H1 (cell line): ENCODE measurements around the gene POPDC2. TPM values are rescaled to one million over a fixed set of nuclear protein-coding genes. Genes with fewer than 3 reads are reported as not detected.

Experiments
- BRCA1 ChIP-seq: IDR thresholded peaks from 2 replicates; pipeline ENCODE4 v1.6.1; 2012; ENCODE audit warnings: low read depth, low read length, improper control_type of control experiment
- CHD2 ChIP-seq: IDR thresholded peaks from 2 replicates; pipeline ENCODE4 v1.6.1; 2012; ENCODE audit warnings: low read length, improper control_type of control experiment
- HDAC6 ChIP-seq: IDR thresholded peaks from one replicate; pipeline ENCODE4 v1.7.1; 2012; ENCODE audit warnings: low read depth, mild to moderate bottlenecking, inconsistent platforms, low read length, moderate library complexity
- POU5F1 ChIP-seq: IDR thresholded peaks from 2 replicates; pipeline ENCODE4 v1.6.1; 2011; ENCODE audit warnings: low read depth, mild to moderate bottlenecking, low read length, moderate library complexity
- ZNF274 ChIP-seq: IDR thresholded peaks from 2 replicates; pipeline ENCODE4 v1.7.0; 2012; ENCODE audit warnings: low read length, borderline replicate concordance; ENCODE audit errors: extremely low read depth
- polyA plus RNA-seq, 7 experiments: library from polyadenylated mRNA; depleted of rRNA in 3 of 7; stranded (reverse) in 5 of 7; unstranded in 2 of 7; fragments of >200 nt in 5 of 7; fragments of 200-250 nt in 2 of 7; gene quantifications; 1 replicate in 5 of 7; 2 replicates in 1 of 7; 4 replicates in 1 of 7; pipeline versions ENCODE4 v1.2.1 to v1.2.3, GENCODE V29; 2011 to 2013; ENCODE audit warnings: missing spikeins in 2 of 7, mixed read lengths in 2 of 7
- total RNA-seq: library from RNA; stranded (reverse); fragmentation: NEBNext Ultra II Directional; extraction: Animal tissue kit (Norgen Biotek cat#: 25700); gene quantifications from 2 replicates; pipeline ENCODE4 v1.2.1, GENCODE V29; 2021
- TF ChIP-seq, protein P1 (sequence below): fragments of 300-600 bp; sonication (generic); IDR thresholded peaks from 2 replicates; pipeline ENCODE4 v1.7.1; 2012; ENCODE audit warnings: low read length, moderate library complexity, mild to moderate bottlenecking, inconsistent platforms; ENCODE audit not compliant: insufficient replicate concordance

Gene POPDC2
- total and polyA plus RNA-seq, 2 of the 8 experiments (the other 6 are each of a cell fraction or from before 2014, with no cell fraction given) = 0.65 to 1.1 TPM

DNA sequence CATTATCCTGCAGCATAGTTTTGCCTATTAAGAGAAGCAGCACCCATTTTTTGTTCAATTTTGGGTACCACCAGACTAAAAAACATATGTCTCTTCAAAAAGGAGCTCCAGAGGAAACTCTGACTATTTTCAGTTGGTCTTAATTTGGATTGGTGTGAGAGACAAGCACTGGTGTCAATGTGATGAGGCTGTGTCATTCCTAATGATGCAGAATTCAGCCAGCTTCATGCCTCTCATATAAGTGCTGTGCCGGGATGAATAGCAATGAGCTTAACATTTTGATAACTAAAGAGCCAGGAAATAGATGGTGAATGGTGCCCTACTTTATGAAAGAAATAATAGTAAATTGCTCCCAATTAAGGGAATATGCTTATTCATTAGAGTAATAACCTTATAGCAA is 15.9 kb downstream of the POPDC2 start (continued):
- TF ChIP-seq, protein P1, sequence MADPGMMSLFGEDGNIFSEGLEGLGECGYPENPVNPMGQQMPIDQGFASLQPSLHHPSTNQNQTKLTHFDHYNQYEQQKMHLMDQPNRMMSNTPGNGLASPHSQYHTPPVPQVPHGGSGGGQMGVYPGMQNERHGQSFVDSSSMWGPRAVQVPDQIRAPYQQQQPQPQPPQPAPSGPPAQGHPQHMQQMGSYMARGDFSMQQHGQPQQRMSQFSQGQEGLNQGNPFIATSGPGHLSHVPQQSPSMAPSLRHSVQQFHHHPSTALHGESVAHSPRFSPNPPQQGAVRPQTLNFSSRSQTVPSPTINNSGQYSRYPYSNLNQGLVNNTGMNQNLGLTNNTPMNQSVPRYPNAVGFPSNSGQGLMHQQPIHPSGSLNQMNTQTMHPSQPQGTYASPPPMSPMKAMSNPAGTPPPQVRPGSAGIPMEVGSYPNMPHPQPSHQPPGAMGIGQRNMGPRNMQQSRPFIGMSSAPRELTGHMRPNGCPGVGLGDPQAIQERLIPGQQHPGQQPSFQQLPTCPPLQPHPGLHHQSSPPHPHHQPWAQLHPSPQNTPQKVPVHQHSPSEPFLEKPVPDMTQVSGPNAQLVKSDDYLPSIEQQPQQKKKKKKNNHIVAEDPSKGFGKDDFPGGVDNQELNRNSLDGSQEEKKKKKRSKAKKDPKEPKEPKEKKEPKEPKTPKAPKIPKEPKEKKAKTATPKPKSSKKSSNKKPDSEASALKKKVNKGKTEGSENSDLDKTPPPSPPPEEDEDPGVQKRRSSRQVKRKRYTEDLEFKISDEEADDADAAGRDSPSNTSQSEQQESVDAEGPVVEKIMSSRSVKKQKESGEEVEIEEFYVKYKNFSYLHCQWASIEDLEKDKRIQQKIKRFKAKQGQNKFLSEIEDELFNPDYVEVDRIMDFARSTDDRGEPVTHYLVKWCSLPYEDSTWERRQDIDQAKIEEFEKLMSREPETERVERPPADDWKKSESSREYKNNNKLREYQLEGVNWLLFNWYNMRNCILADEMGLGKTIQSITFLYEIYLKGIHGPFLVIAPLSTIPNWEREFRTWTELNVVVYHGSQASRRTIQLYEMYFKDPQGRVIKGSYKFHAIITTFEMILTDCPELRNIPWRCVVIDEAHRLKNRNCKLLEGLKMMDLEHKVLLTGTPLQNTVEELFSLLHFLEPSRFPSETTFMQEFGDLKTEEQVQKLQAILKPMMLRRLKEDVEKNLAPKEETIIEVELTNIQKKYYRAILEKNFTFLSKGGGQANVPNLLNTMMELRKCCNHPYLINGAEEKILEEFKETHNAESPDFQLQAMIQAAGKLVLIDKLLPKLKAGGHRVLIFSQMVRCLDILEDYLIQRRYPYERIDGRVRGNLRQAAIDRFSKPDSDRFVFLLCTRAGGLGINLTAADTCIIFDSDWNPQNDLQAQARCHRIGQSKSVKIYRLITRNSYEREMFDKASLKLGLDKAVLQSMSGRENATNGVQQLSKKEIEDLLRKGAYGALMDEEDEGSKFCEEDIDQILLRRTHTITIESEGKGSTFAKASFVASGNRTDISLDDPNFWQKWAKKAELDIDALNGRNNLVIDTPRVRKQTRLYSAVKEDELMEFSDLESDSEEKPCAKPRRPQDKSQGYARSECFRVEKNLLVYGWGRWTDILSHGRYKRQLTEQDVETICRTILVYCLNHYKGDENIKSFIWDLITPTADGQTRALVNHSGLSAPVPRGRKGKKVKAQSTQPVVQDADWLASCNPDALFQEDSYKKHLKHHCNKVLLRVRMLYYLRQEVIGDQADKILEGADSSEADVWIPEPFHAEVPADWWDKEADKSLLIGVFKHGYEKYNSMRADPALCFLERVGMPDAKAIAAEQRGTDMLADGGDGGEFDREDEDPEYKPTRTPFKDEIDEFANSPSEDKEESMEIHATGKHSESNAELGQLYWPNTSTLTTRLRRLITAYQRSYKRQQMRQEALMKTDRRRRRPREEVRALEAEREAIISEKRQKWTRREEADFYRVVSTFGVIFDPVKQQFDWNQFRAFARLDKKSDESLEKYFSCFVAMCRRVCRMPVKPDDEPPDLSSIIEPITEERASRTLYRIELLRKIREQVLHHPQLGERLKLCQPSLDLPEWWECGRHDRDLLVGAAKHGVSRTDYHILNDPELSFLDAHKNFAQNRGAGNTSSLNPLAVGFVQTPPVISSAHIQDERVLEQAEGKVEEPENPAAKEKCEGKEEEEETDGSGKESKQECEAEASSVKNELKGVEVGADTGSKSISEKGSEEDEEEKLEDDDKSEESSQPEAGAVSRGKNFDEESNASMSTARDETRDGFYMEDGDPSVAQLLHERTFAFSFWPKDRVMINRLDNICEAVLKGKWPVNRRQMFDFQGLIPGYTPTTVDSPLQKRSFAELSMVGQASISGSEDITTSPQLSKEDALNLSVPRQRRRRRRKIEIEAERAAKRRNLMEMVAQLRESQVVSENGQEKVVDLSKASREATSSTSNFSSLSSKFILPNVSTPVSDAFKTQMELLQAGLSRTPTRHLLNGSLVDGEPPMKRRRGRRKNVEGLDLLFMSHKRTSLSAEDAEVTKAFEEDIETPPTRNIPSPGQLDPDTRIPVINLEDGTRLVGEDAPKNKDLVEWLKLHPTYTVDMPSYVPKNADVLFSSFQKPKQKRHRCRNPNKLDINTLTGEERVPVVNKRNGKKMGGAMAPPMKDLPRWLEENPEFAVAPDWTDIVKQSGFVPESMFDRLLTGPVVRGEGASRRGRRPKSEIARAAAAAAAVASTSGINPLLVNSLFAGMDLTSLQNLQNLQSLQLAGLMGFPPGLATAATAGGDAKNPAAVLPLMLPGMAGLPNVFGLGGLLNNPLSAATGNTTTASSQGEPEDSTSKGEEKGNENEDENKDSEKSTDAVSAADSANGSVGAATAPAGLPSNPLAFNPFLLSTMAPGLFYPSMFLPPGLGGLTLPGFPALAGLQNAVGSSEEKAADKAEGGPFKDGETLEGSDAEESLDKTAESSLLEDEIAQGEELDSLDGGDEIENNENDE = no peak
- TF ChIP-seq BRCA1 (no peak), HDAC6 (no peak), POU5F1 (no peak), CHD2 (no peak), ZNF274 (no peak)
